HCEC 1CT (cell line): ENCODE data around the gene CORO2B.
A peak's percentile ranks its signal among the peaks of the same experiment; 100 is the strongest.
"Not testable (repeated sequence)": the region's sequence is repeated elsewhere in the genome, so short reads cannot be mapped to it uniquely, and the experiment has no call there.

Source experiments
- DNase-seq: peaks from one replicate; pipeline ENCODE4 v3.0.0-alpha.2; 2017

The CORO2B gene

GRCh38 chr15:68749365-68749764, 170.6 kb downstream of the CORO2B start:
- DNase-seq: no peak

DNA sequence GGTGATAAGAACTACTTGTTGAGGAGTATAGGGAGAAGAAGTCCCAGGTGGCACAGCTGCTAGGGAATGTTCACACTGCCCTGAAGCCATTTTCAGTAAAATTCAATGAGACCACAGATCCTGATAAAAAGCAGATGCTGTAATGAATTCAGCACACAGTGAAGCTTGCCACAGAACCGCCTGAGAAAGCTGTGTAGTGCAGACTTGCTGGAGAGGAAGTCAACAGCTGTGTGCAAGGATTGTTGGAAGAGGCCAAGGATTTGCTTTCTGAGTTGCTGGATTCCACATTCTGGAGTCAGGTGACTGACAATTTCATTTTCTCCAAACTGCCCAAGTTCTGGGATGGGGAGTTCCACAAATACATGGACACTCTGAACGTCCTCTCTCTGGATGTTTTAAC, 171.0 kb downstream of the CORO2B start:
- no peak for DNase-seq

DNA sequence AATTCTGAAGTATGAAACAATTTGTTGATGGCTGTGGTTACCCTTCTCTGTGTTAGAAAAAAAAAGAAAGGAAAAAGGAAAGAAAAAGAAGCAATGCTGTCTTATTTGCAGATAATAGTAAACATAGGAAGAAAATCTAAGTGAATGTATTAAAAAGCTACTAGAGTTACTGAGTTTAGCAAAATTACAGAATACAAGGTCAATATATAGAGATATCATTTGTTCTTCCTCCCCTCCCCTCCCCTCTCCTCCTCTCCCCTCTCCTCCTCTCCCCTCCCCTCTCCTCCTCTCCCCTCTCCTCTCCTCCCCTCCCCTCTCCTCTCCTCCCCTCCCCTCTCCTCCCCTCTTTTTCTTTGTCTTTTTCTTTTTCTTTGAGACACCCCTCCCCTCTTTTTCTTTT, 172.8 kb downstream of the CORO2B start:
- no peak for DNase-seq

DNA sequence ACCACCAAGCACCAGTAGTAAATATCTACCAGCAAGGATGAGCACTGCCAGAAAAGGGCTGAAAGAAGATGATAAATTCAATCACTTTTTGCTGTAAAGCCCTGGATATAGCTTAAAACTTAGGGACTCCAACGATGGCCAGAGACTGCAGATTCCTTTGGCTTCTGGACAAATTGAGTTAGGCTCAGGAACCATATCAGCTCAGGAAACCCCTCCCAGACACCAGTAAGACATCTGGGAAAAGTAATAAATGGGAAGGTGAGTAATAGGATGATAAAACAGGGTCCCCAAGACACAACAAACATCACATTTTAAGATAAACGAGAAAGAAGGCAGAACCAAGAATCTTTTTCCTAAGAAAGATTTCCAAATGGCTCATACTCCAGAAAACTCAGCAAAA, 176.9 kb downstream of the CORO2B start:
- DNase-seq: no peak

DNA sequence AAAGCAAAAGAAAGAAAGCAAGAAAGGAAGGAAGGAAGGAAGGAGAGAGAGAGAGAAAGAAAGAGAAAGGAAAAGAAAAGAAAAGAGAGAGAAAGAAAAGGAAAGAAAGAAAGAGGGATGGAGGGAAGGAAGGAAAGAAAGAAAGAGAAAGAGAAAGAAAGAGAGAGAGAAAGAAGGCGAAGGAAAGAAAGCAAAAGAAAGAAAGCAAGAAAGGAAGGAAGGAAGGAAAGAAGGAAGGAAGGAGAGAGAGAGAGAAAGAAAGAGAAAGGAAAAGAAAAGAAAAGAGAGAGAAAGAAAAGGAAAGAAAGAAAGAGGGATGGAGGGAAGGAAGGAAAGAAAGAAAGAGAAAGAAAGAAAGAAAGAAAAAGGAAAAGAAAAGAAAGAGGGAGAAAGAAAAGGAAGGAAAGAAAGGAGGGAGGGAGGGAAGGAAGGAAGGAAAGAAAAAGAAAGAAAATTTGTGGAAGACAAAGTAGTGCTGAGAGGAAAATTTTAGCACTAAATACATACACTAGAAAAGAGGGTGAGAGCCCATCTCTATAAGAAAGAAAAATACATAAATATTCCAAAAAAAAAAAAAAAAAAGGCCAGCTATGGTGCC, 181.3 kb downstream of the CORO2B start:
- not testable (repeated sequence) for DNase-seq

GRCh38 chr15:68763063-68763462, 184.3 kb downstream of the CORO2B start:
- no peak for DNase-seq

DNA sequence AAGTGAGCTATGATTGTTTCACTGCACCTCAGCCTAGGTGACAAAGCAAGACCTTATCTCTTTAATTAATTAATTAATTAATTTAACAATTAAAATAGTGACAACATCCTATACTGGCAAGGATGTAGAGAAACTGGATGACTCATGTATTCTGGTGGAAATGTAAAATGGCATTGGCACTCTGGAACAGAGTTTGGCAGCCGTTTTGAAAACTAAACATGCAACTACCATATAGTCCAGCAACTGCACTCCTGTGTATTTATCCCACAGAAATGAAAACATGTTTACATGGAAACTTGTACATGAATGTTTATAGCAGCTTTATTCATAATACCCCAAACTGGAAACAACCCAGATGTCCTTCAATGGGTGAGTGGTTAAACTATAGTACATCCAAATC, 185.3 kb downstream of the CORO2B start:
- no peak for DNase-seq

DNA sequence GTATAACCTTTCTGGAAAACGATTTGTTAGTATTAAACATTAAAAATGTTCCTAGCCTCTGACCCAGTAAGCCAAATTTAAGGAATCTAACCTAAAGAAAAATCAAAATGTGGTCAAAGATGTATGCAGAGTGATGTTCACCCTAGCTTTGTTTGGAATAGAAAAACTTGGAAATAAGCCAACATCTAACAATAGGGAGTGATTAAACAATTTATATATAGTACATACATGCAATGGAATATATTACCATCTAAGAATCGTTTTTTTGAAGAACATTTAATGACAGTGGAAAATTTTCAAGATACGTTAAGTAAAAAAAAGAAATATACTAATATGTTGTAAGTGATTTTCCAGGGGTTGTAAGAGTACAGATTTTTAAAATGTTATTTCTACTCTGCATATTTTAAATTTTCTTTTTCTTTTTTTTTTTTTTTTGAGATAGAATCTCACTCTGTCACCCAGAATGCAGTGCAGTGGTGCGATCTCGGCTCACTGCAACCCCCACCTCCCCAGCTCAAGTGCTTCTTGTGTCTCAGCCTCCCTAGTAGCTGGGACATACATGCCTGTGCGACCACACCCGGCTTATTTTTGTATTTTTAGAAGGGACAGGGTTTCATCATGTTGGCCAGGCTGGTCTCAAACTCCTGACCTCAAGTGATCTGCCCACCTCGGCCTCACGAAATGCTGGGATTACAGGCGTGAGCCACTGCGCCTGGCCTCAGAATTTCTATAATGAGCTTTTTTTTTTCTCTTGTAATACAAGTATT, 187.0 kb downstream of the CORO2B start:
- DNase-seq: no peak

GRCh38 chr15:68767833-68768232, 189.0 kb downstream of the CORO2B start:
- no peak for DNase-seq

GRCh38 chr15:68768321-68768720, 189.5 kb downstream of the CORO2B start:
- peak; percentile 50 for DNase-seq

- no peak for DNase-seq
These were observed 190.9 kb downstream of the CORO2B start for GRCh38 chr15:68769702-68770101.

DNA sequence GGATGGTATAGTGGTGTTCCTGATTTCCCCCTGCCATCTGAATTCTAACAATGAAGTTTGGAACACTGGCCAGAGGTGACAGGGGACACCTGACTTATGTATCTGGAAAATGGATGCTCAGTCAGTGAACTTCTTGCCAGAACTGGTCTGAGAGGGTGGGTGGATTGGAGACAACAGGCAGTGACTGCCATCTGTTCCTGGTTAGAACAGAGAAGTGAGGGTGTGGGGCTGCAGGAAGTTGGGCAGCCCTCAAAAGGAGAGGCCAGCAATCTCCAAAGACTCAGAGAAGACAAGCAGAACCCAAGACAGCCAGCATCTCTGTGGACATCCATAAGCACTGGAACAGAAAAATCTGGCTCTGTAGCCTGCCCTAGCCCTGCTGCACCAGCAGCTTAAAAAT, 191.4 kb downstream of the CORO2B start:
- DNase-seq: no peak

DNA sequence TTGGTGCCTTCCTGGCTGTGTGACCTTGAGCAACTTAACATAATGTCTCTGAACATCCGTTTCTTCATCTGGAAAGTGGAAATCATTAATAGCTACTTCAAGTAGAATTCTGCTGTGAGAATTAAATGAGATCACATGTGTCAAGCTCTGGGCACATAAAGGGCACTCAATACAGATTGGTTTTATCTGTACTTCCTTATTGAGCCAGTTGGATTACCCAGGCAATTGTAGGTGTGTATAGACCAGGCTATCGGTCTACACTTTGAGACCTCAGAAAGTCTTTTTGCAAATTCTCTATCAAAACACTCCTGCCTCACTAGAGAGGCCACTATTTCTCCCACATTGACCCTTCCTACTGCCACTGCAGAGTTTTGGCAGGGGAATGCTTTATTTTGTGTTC, 194.2 kb downstream of the CORO2B start:
- DNase-seq: no peak

DNA sequence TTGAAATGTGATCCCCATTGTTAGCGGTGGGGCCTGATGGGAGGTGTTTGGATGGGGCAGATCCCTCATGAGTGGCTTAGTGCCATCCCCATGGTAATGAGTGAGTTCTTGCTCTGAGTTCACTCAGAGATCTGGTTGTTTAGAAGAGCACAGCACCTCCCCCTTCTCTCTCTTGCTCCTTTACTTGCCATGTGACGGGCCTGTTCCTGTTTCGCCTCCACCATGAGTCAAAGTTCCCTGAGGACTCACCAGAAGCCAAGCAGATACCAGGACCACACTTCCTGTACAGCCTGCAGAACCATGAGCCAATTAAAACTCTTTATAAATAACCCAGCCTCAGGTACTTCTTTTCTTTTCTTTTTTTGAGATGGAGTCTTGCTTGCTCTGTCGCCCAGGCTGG, 195.3 kb downstream of the CORO2B start:
- no peak for DNase-seq

- no peak for DNase-seq
These were observed 195.9 kb downstream of the CORO2B start for GRCh38 chr15:68774521-68775235.

DNA sequence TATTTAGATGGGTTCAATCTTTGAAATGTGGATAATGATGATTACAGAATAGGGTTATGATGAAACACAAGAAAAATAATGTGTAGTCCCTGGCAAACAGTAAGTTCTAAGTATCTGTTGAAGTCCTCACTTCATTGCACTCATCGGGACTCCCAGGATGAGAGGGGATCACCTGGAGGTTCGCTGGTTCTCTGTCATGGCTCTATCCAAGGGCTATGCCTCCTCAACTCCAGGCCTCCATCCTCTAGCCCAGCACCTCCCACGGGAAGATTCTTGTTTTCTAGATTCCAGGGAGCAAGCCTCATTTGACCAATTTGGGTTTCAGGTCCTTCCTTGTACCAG, 196.4 kb downstream of the CORO2B start:
- no peak for DNase-seq

DNA sequence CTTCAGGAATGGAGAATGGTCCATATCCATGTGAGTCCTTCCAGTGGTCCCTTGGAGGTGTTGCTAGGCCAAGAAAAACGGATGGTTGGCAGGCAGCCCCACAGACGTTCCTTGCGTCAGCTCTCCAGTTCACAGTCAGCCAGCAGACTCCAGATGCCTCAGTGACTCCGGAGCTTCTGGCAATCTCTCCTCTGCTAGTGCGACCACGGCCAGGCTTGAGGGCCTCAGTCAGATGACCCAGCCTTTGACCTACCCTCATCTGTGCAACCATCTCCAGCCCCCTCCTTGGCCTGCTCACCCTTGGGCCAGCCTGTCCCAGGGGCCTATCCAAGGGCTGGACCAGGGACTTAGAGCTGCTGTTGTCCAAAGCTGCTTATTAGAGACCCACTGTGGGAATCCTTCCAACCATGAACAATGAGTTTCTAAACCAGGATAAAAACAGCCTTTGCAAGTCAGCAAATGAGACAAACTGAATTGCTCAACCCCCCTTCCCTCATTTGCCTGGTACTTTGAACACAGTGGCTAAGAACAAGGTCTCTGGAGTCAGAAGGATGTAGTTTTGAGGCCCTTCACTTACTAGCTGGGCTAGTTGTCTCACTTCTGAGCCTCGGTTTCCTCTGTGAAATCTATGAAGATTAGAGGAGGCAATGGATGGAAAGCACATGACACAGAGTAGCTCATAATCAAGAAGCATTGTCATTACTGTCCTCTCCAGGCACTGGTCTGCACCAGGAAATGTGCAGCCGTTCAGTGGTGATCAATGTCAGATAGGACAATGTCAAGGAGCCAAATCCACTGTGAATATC, 197.1 kb downstream of the CORO2B start:
- no peak for DNase-seq

DNA sequence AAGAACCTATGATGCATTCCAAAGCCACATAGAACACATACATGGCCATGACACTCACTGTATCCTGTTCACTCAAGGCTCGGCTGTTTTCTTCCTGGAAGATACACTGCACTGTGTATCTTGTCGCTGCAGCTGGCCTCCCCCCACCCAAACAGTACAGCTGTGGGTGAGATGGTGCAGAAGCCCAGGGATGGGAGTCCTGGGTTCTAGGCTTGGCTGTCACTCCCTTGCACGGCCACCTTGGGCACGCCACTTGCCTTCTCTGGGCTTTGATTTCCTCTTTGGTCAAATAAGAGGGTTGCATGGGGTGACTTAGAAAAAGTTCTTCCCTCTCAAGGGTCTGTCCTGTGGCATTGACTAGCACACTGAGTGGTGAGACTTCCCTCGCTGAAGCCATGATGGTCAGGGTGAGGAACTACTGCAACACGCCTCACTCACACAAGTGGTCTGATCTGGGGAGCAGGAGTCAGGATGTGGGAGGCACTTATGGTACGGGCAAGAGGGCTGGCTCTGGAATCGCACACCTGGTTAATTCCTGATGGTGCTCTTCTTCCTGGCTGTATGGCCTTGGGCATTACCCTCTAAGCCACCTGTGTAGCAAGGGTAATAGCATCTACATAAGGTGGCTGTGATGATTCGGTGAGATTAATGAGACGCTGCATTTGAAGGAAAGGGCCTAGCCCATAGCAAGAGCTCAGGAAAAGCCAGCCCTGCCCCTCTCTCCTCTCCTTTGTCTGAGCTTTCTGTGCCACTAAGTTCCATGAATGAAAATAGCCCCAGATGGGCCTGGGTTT, 197.9 kb downstream of the CORO2B start:
- no peak for DNase-seq
